Epidermal melanocyte (primary cell): ENCODE measurements around the gene SETD5.

Source experiments
- DNase-seq: peaks from one replicate; pipeline ENCODE4 v3.0.0; 2011; ENCODE audit warnings: low spot score; ENCODE audit not compliant: insufficient read length

Gene SETD5

GRCh38 chr3:9408546-9408945 lies 11.1 kb downstream of the SETD5 start:
- DNase-seq: no peak

GRCh38 chr3:9409981-9410854 lies 12.8 kb downstream of the SETD5 start:
- no peak for DNase-seq

DNA sequence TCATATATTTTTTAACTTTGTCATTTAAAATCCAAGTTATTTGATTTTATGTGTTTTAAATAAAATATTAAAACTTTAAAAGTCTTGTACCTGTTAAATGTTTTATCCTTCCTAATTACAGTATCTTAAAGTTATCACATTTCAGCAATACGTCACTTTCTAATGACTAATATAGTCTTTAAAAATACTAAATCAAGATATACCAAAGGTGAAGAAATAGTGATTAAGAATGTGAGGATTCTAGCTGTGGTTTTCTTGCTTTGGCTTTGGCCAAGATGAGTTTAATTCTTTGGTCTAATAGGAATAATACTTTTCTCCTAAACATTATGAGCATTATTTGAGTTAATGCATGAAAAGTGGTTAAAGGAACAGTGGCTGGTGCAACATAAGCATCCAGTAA lies 13.9 kb downstream of the SETD5 start:
- DNase-seq: no peak

- DNase-seq: no peak
Observed at GRCh38 chr3:9412293-9412692, 14.9 kb downstream of the SETD5 start.

- no peak for DNase-seq
Observed at GRCh38 chr3:9414826-9415225, 17.4 kb downstream of the SETD5 start.

DNA sequence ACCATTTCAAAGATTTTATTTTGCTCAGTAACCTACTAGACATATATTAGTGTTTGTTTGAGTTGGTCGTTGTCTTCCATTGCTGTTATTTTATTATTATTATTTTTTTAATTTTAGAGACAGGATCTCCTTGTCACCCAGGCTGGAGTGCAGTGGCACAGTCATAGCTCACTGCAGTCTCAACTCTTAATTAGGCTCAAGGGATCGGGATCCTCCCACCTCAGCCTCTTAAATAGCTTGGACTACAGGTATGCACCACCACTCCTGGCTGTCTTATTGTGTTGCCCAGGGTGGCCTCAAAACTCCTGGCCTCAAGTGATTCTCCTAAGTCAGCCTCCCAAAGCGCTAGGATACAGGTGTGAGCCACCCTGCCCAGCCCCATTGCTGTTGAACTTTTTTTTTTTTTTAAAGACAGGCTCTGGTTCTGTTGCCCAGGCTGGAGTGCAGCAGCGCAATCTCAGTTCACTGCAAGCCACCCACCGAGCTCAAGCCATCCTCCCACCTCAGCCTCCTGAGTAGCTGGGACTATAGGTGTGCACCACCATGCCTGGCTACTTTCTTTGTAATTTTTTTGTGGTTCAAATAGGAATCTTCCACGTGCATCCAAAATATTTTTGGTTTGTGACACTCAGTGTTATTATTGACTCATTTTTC lies 18.2 kb downstream of the SETD5 start:
- no peak for DNase-seq

- no peak for DNase-seq
Observed at GRCh38 chr3:9416139-9416780, 18.8 kb downstream of the SETD5 start.

- DNase-seq: no peak
Observed at GRCh38 chr3:9420850-9421549, 23.6 kb downstream of the SETD5 start.

DNA sequence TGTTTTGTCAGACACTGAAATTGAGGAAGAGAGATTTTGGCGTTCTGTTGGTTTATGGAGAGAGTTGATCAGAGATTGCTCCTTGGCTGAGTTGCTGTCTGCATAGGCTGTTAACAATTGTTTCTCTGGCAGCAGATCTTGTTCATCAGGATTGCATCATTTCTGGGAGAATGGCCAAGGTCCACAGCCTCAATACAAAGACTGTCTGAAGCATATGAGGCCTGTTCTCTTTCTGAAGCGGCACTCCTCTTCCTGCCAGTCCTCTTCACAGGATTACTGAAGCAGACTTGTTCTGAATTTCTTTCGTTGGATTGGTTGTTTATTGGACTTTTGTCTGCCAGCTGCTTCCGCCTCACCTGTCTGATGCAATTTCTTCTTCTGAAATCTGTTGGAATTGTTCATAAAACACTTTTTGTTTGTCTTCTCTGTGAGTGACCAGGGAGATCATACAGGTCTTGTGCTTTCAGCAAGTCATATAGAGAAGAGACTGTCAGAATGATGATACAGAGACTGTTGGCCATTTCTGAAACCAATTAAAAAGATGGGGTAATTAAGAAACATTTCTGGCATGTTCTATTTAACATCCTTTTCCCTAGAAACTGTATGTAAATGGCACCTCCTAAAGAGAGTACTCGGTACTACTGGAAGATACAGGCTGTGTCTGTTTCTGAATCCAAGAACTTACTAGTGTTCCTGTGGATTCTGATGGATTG lies 25.5 kb downstream of the SETD5 start:
- peak; percentile 78 for DNase-seq

- DNase-seq: no peak
Observed at GRCh38 chr3:9428411-9428810, 31.0 kb downstream of the SETD5 start.

DNA sequence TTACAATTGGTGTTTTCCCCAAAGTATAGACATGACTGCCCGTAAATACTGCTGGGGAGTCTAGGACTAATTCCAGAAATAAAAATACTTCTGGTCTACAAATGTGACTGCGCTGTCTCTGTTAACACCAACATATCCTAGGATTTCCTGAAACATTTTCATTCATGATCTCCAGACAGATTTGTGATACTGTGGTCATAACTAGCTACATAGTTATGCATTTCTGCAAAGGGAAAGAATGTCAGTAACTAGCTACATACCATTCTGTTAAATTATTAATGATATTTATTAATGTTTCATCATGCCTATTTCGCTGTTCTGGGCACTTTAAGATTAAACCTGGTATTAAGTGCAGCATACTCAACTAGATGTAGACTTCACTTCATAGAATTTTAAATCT lies 33.3 kb downstream of the SETD5 start:
- DNase-seq: no peak

GRCh38 chr3:9433627-9434521 lies 36.5 kb downstream of the SETD5 start:
- no peak for DNase-seq

DNA sequence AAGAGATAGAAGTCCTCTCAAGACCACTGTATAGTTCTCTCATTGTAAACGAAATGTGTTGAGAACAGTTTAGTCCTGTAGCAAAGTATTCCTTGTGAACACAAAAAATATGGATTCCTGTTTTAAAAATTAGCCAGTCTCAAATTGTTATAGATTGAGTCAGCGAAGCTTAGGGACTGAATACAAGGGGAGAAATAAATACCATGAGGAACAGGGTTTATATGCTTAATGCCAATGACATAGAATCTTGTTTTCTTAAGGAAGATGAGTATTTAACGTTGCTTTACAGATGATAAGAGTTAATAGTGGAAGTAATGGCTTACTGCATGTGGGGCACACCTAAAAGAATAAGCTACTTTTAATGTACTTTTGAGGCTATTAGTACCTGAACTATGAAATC lies 37.9 kb downstream of the SETD5 start:
- DNase-seq: no peak

- DNase-seq: no peak
Observed at GRCh38 chr3:9439331-9439730, 41.9 kb downstream of the SETD5 start.

GRCh38 chr3:9441501-9442221 lies 44.2 kb downstream of the SETD5 start:
- no peak for DNase-seq

GRCh38 chr3:9448071-9448470 lies 50.7 kb downstream of the SETD5 start:
- no peak for DNase-seq

GRCh38 chr3:9448643-9449042 lies 51.2 kb downstream of the SETD5 start:
- no peak for DNase-seq

DNA sequence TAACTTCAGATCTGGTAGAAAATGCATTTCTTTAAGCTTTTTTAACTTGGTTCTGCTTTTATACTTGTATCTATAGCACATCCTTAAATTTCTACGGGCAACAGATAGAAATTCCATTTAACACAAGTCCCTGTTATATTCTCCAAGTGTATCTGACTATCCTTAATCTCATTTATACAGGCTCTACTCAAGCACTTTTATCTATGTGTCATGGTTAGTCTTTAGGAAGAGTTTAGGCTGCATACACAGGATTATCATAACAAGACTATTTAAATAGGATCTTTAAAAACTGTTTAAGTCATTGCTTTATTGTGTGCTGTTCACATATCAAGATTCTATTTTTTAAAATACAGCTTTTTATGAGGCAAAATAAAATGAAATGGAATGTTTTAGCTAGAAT lies 52.7 kb downstream of the SETD5 start:
- no peak for DNase-seq

- no peak for DNase-seq
Observed at GRCh38 chr3:9450991-9451390, 53.6 kb downstream of the SETD5 start.
